Smooth muscle cell (in vitro differentiated cells): ENCODE data around the gene MISP. TPM values are rescaled to one million over a fixed set of nuclear protein-coding genes. Genes with fewer than 3 reads are reported as not detected.

Experiments used
- DNase-seq: peaks from one replicate; lab custom pipeline; 2025; ENCODE audit not compliant: unreplicated experiment; lab: John Stamatoyannopoulos, UW
- H2AFZ ChIP-seq: fragments of 200-600 bp; sonication (generic); 2 replicates; pipeline ENCODE4 v1.6.0; 2016; ENCODE audit warnings: antibody characterized with exemption, low read depth, mild to moderate bottlenecking
- H3F3A ChIP-seq: fragments of 200-600 bp; sonication (generic); 2 replicates; pipeline ENCODE4 v1.6.0; 2017; ENCODE audit warnings: antibody characterized with exemption, low read depth
- H3K27ac ChIP-seq: fragments of 200-600 bp; sonication (generic); 2 replicates; pipeline ENCODE4 v1.5.1; 2016; ENCODE audit warnings: low read depth, mild to moderate bottlenecking
- H3K27me3 ChIP-seq: fragments of 200-600 bp; sonication (generic); 2 replicates; pipeline ENCODE4 v1.6.1; 2016; ENCODE audit warnings: low read depth, mild to moderate bottlenecking
- H3K36me3 ChIP-seq: fragments of 200-600 bp; sonication (generic); 2 replicates; pipeline ENCODE4 v1.5.1; 2016; ENCODE audit warnings: low read depth
- H3K4me1 ChIP-seq: fragments of 200-600 bp; sonication (generic); 2 replicates; pipeline ENCODE4 v1.5.1; 2016; ENCODE audit warnings: low read depth
- H3K4me2 ChIP-seq: fragments of 200-600 bp; sonication (generic); 2 replicates; pipeline ENCODE4 v1.6.0; 2016; ENCODE audit warnings: mild to moderate bottlenecking
- H3K4me3 ChIP-seq: fragments of 200-600 bp; sonication (generic); 2 replicates; pipeline ENCODE4 v1.5.1; 2016; ENCODE audit warnings: mild to moderate bottlenecking
- H3K79me2 ChIP-seq: fragments of 200-600 bp; sonication (generic); 2 replicates; pipeline ENCODE4 v1.6.0; 2016; ENCODE audit warnings: low read depth, mild to moderate bottlenecking
- H3K9ac ChIP-seq: fragments of 200-600 bp; sonication (generic); 2 replicates; pipeline ENCODE4 v1.6.0; 2016; ENCODE audit warnings: low read depth
- H3K9me3 ChIP-seq: fragments of 200-600 bp; sonication (generic); replicated peaks from 2 replicates; pipeline ENCODE4 v1.5.1; 2016; ENCODE audit warnings: low read depth
- H4K20me1 ChIP-seq: fragments of 200-600 bp; sonication (generic); 2 replicates; pipeline ENCODE4 v1.6.0; 2016; ENCODE audit warnings: low read depth
- WGBS: methylation state at CpG from one replicate; pipeline ENCODE4 v1.1.7; 2016; ENCODE audit warnings: low lambda C conversion rate; 5-methylcytosine and 5-hydroxymethylcytosine counted together
- polyA plus RNA-seq: library from polyadenylated mRNA; unstranded; fragments of >200 nt; fragmentation: Nextera tagmentation; extraction: Ambion mirVana; gene quantifications from 2 replicates; pipeline ENCODE4 v1.2.1, GENCODE V29; 2016
- total RNA-seq: library from RNA; depleted of rRNA; stranded (reverse); fragments of >200 nt; gene quantifications from 2 replicates; pipeline ENCODE4 v1.2.3, GENCODE V29; 2014
- TF ChIP-seq, protein P1 (sequence below): fragments of 200-600 bp; sonication (generic); IDR thresholded peaks from 2 replicates; pipeline ENCODE4 v1.5.1; 2017; ENCODE audit warnings: borderline replicate concordance, mild to moderate bottlenecking, antibody characterized with exemption; ENCODE audit not compliant: insufficient read depth, poor library complexity, severe bottlenecking

Gene MISP
- total and polyA plus RNA-seq, 2 experiments from 2014 or later, result 1.2 to 1.7 TPM

DNA sequence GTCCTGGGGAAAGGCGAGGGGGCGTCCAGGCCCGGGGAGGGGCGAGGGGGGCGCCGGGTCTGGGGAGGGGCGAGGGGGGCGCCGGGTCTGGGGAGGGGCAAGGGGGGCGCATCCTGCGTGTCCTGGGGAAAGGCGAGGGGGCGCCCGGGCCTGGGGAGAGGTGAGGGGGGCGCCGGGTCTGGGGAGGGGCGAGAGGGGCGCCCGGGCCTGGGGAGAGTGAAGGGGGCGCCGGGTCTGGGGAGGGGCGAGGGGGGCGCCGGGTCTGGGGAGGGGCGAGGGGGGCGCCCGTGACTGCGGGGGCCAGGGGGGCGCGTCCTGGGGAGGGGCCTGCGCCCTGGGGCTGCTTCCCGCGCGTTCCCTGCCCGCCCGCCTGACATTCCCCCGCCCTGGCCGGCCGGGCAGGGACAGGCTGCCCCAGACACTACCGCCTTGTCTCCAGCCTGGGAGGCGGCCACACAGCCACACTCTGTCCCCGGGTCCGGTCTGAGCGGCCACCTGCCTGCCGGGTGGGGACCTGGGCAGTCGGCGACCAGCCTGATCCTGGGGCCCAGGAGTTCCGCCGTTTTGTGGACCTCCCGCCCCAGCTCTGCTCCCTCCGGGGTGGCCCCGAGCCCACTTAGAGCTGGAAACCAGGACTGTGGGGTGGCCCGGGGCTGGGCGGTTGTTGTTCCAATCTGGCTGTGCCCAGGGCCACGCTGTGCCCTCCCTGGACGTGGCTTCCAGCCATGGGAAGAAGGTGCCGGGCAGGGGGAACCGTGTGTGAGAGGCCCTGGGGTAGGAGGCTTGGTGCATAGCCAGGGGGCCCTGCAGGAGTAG is 30.4 kb upstream of the MISP start:
- H3K4me2 ChIP-seq, result no peak overlapping the region
- TF ChIP-seq, protein P1, sequence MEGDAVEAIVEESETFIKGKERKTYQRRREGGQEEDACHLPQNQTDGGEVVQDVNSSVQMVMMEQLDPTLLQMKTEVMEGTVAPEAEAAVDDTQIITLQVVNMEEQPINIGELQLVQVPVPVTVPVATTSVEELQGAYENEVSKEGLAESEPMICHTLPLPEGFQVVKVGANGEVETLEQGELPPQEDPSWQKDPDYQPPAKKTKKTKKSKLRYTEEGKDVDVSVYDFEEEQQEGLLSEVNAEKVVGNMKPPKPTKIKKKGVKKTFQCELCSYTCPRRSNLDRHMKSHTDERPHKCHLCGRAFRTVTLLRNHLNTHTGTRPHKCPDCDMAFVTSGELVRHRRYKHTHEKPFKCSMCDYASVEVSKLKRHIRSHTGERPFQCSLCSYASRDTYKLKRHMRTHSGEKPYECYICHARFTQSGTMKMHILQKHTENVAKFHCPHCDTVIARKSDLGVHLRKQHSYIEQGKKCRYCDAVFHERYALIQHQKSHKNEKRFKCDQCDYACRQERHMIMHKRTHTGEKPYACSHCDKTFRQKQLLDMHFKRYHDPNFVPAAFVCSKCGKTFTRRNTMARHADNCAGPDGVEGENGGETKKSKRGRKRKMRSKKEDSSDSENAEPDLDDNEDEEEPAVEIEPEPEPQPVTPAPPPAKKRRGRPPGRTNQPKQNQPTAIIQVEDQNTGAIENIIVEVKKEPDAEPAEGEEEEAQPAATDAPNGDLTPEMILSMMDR, result no peak
- H3K27ac ChIP-seq, result no peak overlapping the region
- WGBS, result 90% methylated on average over 27 of the region's 58 CpGs
- H4K20me1 ChIP-seq, result peaks cover 17% of the 10 kb centered on the region
- H3K9ac ChIP-seq, result no peak overlapping the region
- no peaks in the 10 kb centered on the region for H3K36me3 ChIP-seq
- H3K79me2 ChIP-seq, result no peaks in the 10 kb centered on the region
- no peak for DNase-seq
- H3K4me1 ChIP-seq, result no peaks in the 10 kb centered on the region
- H3F3A ChIP-seq, result no peaks in the 10 kb centered on the region
- no peaks in the 10 kb centered on the region for H3K9me3 ChIP-seq
- no peak overlapping the region for H3K4me3 ChIP-seq
- no peaks in the 10 kb centered on the region for H3K27me3 ChIP-seq
- no peak overlapping the region for H2AFZ ChIP-seq

DNA sequence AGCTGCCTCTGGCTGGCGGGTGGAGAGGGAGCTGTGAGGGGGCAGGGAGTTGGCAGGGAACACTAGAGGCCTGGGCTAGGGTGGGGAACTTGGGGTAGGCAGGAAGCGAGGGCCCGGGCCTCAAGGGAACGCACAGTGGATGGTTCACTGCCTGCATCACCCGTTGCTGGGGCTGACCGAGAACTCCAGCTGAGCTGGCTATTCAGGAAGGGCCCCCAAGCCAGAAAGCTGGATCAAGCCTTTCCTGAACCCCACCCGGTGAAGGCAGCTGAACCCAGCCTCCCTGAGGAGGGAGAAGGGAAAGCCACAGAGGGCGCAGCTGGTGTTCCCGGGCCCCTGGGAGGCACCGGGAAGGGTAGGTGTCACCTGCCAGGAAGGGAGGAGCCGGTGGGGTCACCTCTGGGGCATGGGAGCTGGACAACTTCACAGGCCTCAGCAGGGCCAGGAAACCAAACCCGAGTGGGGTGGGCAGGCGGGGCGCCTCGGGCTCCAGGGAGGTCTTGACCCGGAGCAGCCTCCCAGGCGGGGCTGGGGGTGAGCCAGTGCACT is 28.3 kb upstream of the MISP start:
- no peaks in the 10 kb centered on the region for H3K9me3 ChIP-seq
- no peaks in the 10 kb centered on the region for H3F3A ChIP-seq
- no peak overlapping the region for H3K4me2 ChIP-seq
- no peak overlapping the region for H3K9ac ChIP-seq
- no peak overlapping the region for H3K4me3 ChIP-seq
- no peaks in the 10 kb centered on the region for H3K79me2 ChIP-seq
- H3K27me3 ChIP-seq, result no peaks in the 10 kb centered on the region
- 96% methylated on average over 11 of the region's 17 CpGs for WGBS
- no peak for DNase-seq
- no peak overlapping the region for H3K27ac ChIP-seq
- H2AFZ ChIP-seq, result no peak overlapping the region
- H4K20me1 ChIP-seq, result peaks cover 17% of the 10 kb centered on the region
- no peaks in the 10 kb centered on the region for H3K36me3 ChIP-seq
- H3K4me1 ChIP-seq, result no peaks in the 10 kb centered on the region
- TF ChIP-seq, protein P1, result no peak

DNA sequence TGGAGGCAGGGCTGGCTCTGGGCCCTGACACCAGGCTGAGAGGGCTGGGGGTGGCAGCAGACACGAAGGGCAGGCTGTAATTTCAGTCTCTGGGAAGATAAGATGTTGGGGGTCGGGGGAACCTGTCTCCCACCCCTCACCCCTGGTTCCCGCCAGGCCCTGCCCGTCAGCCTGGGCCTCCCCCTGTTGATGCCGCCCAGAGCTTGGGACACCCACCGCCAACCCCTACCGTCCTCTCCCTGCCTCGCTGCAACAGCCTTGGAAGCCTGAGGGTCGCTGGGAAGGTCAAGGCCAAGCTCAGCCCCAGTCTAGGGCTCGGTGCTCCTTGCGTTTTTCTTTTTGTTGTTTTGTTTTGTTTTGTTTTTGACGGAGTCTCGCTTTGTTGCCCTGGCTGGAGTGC is 27.7 kb upstream of the MISP start:
- H3K9ac ChIP-seq, result no peak overlapping the region
- no peaks in the 10 kb centered on the region for H3K79me2 ChIP-seq
- 94% methylated on average over 12 of the region's 13 CpGs for WGBS
- no peaks in the 10 kb centered on the region for H3K4me1 ChIP-seq
- TF ChIP-seq, protein P1, result no peak
- no peak overlapping the region for H3K4me2 ChIP-seq
- no peaks in the 10 kb centered on the region for H3K36me3 ChIP-seq
- H3K4me3 ChIP-seq, result no peak overlapping the region
- no peaks in the 10 kb centered on the region for H3K27me3 ChIP-seq
- H3F3A ChIP-seq, result no peaks in the 10 kb centered on the region
- no peak overlapping the region for H2AFZ ChIP-seq
- peaks cover 17% of the 10 kb centered on the region for H4K20me1 ChIP-seq
- H3K9me3 ChIP-seq, result no peaks in the 10 kb centered on the region
- no peak for DNase-seq
- H3K27ac ChIP-seq, result no peak overlapping the region
